Prostate gland (tissue), 2 donors: ENCODE results near the gene ITPKB.

Experiments used
- CTCF ChIP-seq, 4 experiments: fragments of 200-600 bp in 2 of 4; fragments of 450-650 bp in 2 of 4; sonication (generic) in 2 of 4; IDR thresholded peaks; 1 replicate in 3 of 4; 2 replicates in 1 of 4; pipeline ENCODE4 v1.5.1; 2016 to 2019; ENCODE audit warnings: antibody characterized with exemption in 4 of 4, mild to moderate bottlenecking in 2 of 4, moderate library complexity in 2 of 4
- POLR2A ChIP-seq: fragments of 450-650 bp; IDR thresholded peaks from one replicate; pipeline ENCODE4 v1.6.1; 2016; ENCODE audit warnings: antibody characterized with exemption, mild to moderate bottlenecking

- no peak for TF ChIP-seq CTCF (IDR thresholded peaks at IDR 0.05)
- no peak for TF ChIP-seq POLR2A
Measured at GRCh38 chr1:226610671-226611070, 128.4 kb downstream of the ITPKB start.
